Measurements from ENCODE around the gene PRAMEF2.
"Not testable (repeated sequence)": the region's sequence is repeated elsewhere in the genome, so short reads cannot be mapped to it uniquely, and the experiment has no call there.

Gene PRAMEF2, protein sequence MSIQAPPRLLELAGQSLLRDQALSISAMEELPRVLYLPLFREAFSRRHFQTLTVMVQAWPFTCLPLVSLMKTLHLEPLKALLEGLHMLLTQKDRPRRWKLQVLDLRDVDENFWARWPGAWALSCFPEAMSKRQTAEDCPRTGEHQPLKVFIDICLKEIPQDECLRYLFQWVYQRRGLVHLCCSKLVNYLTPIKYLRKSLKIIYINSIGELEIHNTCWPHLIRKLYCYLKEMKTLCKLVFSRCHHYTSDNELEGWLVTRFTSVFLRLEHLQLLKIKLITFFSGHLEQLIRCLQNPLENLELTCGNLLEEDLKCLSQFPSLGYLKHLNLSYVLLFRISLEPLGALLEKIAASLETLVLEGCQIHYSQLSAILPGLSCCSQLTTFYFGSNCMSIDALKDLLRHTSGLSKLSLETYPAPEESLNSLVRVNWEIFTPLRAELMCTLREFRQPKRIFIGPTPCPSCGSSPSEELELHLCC

DNA sequence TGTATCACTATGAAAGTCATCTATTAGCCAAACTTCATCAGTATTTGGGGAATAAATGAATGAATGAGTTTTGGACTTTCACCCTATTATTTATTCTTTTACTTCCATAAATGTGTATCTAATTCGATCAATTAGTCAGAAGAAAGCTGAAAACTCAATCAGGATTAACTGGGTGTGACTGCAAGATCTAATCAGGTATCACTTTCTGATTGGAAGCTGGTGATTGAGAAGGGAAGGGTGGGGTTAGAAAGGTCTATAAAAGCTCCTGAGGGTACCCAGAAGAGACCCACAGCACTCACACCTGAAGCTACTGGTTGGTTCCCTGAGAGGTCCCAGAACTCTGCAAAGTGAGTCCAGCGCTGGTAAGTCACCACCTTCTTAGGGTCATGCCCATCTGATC lies at the start of gene PRAMEF2:
Gene PRAMEF2, plus strand, starts transcription at position 301 of the 400 bp plus-strand sequence. CDS start 1,924 bp downstream, outside the sequence.
- DNase-seq (ENCODE audit: extremely low spot score); POLR2A ChIA-PET; CTCF ChIA-PET: not testable (repeated sequence)

DNA sequence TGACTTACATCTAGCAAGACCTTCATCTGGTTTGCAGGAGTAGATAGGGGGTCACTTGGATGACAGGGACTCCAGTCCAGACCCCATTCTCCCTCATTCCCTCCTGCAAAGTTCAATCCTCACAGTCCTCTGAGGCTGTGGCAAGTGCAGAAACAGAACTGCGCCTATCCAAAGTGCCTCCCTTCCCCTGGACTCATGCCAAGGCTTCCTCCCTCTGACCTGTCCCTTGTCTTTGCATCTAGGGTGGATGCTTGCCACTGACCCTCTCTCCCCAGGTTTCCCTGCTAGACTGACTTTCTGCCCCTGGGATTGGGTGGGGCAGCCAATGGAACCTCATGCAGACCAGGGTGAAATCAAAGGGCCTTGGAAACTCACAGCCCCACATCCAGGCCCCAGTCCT lies 47.0 kb upstream of the PRAMEF2 start:
- no peak for DNase-seq (ENCODE audit: extremely low spot score)
- CTCF ChIA-PET = no interaction called here
- TF ChIP-seq FOXK2 (IDR thresholded peaks at IDR 0.05) = no peak
- POLR2A ChIA-PET = no interaction called here

DNA sequence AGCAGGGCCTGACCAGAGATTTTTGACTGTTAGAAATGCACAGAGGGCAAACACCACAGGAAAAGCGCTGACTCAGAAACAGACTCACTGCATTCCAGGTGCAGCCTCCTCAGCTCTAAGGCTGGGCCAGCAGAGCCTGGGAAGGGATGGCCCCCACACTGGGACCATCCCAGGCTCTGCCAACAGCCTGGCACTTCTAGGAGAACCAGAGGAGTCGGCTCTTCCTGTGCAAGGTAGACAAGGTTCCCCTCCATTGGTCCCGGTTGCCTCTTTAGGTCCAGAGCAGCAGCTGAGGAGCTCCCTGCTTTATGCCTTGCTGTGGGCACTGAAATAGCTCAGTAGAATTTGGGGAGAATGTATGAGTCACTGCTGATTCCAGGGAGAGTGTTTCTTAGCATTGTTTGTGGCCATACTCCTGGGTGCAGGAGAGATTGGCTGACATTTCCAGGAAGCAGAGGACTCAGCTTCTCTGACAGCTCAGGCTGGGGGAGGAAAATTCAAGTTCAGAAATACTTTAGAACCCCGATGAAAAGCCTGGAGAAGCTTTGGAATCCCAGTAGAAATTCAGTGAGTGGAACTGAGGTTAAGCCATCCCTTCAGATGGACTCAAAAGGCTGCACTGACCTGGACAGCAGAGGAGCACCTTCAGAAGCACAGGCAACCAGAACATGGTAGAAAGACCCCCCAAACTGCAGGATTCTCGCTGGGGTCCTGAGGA lies 46.0 kb upstream of the PRAMEF2 start:
- TF ChIP-seq NFRKB (IDR thresholded peaks at IDR 0.05) = no peak
- TF ChIP-seq FOXM1 (IDR thresholded peaks at IDR 0.05; ENCODE audit: borderline replicate concordance) = no peak
- TF ChIP-seq, protein P1, sequence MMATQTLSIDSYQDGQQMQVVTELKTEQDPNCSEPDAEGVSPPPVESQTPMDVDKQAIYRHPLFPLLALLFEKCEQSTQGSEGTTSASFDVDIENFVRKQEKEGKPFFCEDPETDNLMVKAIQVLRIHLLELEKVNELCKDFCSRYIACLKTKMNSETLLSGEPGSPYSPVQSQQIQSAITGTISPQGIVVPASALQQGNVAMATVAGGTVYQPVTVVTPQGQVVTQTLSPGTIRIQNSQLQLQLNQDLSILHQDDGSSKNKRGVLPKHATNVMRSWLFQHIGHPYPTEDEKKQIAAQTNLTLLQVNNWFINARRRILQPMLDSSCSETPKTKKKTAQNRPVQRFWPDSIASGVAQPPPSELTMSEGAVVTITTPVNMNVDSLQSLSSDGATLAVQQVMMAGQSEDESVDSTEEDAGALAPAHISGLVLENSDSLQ (IDR thresholded peaks at IDR 0.05) = no peak
- no peak for TF ChIP-seq FOXA1 (IDR thresholded peaks at IDR 0.05)
- no peak for TF ChIP-seq CTBP1 (IDR thresholded peaks at IDR 0.05; ENCODE audit: borderline replicate concordance)
- TF ChIP-seq TARDBP (IDR thresholded peaks at IDR 0.05) = no peak
- TF ChIP-seq ZNF384 (IDR thresholded peaks at IDR 0.05) = no peak
- TF ChIP-seq FOXK2 (IDR thresholded peaks at IDR 0.05) = no peak
- no peak for TF ChIP-seq SUZ12 (IDR thresholded peaks at IDR 0.05)
- no peak for TF ChIP-seq HDGF (IDR thresholded peaks at IDR 0.05; ENCODE audit: borderline replicate concordance)
- TF ChIP-seq BHLHE40 (IDR thresholded peaks at IDR 0.05; ENCODE audit: borderline replicate concordance) = no peak
- no peak for TF ChIP-seq ELF4 (IDR thresholded peaks at IDR 0.05)
- TF ChIP-seq LEF1 (IDR thresholded peaks at IDR 0.05; ENCODE audit: borderline replicate concordance) = no peak
- TF ChIP-seq ARNT (IDR thresholded peaks at IDR 0.05) = no peak
- TF ChIP-seq SP1 (IDR thresholded peaks at IDR 0.05) = no peak
- TF ChIP-seq L3MBTL2 (conservative IDR thresholded peaks at IDR 0.05) = no peak
- DNase-seq (ENCODE audit: extremely low spot score) = no peak
- CTCF ChIA-PET = no interaction called here
- POLR2A ChIA-PET = no interaction called here

DNA sequence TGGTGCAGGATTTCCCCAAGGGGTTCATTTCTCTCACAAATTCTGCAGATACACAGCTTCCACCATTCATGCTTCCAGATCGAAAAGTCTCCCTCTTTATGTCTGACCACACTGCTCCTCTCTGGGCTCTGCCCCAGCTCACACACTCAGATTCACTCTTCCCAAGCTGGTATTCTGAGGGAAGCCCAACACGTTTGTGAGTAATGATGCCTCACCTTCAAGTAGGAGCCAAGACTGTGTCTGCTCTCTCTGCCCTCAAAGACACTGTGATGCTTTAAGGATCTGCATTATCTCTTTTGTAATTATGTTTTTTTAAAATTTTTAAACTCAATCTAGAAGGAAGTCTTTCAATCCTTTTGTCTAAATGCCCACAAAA lies 45.5 kb upstream of the PRAMEF2 start:
- DNase-seq (ENCODE audit: extremely low spot score) = no peak
- CTCF ChIA-PET = no interaction called here
- TF ChIP-seq FOXK2 (IDR thresholded peaks at IDR 0.05) (no peak), L3MBTL2 (conservative IDR thresholded peaks at IDR 0.05) (no peak)
- POLR2A ChIA-PET = no interaction called here

DNA sequence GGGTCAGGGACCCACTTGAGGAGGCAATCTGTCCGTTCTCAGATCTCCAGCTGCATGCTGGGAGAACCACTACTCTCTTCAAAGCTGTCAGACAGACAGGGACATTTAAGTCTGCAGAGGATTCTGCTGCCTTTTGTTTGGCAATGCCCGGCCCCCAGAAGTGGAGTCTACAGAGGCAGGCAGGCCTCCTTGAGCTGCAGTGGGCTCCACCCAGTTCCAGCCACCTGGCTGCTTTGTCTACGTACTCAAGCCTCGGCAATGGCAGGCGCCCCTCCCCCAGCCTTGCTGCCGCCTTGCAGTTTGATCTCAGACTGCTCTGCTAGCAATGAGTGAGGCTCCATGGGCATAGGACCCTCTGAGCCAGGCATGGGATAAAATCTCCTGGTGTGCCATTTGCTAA lies 37.8 kb upstream of the PRAMEF2 start:
- CTCF ChIA-PET; POLR2A ChIA-PET; DNase-seq (ENCODE audit: extremely low spot score): not testable (repeated sequence)

DNA sequence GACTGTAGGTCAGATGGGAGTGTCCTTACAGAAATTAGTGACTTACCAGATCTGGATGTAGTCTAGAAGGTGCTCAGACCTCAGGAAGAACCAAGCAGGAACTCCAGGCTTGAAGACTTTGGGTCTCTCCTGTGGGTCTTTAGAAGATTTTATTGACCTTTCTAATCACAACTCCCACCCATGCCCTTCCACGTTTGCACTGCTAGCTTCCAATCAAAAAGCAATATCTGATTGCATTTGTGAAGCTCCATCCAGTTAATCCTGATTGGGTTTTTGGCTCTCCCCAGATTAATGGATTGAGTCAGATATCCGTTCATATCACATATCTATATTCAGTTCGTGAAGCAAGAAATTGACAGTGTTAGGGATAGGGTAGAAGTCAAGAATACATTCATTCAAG lies 25.6 kb upstream of the PRAMEF2 start, which contains the start of gene PRAMEF11:
Gene PRAMEF11, minus strand, starts transcription at position 101 of the 400 bp plus-strand sequence. CDS start 2,621 bp downstream, outside the sequence.
- CTCF ChIA-PET, POLR2A ChIA-PET: not testable (repeated sequence)

DNA sequence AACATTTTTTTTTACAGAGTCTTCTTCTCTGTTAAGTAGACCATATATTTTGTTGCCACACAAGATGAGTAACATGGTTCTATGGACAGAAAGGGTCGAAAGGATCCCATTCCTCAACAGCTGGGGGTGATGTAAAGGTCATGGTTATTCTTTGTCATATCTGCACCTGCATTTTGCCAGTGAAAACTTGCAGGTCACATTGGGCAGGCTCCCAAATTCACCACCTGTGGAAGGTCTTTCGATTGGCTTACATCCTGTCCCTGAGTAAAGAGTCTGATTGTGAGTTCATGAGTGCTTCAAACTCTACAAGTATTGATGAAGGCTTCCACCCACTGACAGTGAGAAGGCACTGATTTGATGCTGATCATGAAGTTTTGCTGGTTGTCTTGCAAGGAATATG lies 23.6 kb upstream of the PRAMEF2 start:
- POLR2A ChIA-PET; CTCF ChIA-PET; DNase-seq (ENCODE audit: extremely low spot score): not testable (repeated sequence)

More for the DNA sequence above, 25.6 kb upstream of the PRAMEF2 start, which contains the start of gene PRAMEF11:
- not testable (repeated sequence) for DNase-seq (ENCODE audit: extremely low spot score)

DNA sequence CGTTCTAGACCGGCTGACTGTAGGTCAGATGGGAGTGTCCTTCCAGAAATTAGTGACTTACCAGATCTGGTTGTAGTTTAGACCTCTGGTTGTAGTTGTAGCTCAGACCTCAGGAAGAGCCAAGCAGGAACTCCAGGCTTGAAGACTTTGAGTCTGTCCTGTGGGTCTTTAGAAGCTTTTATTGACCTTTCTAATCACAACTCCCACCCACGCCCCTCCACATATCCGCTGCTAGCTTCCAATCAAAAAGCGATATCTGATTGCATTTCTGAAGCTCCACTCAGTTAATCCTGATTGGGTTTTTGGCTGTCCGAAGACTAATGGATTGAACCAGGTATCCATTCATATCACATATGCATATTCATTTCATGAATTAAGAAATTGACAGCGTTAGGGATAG lies 8.3 kb upstream of the PRAMEF2 start, which contains the start of gene HNRNPCL1:
Gene HNRNPCL1, minus strand, starts transcription at position 101 of the 400 bp plus-strand sequence. CDS start 431 bp downstream, outside the sequence.
- CTCF ChIA-PET = interaction anchor here (0.6 kb wide), 1 partner anchor 190 kb away, joined by 4 read pairs; no protein-coding TSS in a partner anchor
- DNase-seq (ENCODE audit: extremely low spot score); POLR2A ChIA-PET: not testable (repeated sequence)

DNA sequence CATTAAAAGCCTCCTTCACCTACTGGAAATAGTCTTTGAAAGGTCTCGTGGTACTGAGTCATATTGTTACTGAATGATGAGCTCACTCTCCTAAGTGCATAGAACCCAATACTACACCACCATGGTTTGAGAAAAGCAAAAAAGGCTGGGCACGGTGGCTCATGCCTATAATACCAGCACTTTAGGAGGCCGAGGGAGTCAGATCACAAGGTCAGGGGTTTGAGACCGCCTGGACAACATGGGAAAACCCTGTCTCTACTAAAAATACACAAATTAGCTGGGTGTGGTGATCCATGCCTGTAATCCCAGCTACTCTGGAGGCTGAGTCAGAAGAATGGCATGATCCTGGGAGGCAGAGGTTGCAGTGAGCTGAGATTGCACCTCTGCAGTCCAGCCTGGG lies 5.1 kb upstream of the PRAMEF2 start:
- DNase-seq (ENCODE audit: extremely low spot score) = no peak
- POLR2A ChIA-PET = no interaction called here
- CTCF ChIA-PET = no interaction called here
- TF ChIP-seq ZNF384 (IDR thresholded peaks at IDR 0.05) (no peak), SUZ12 (IDR thresholded peaks at IDR 0.05) (no peak), L3MBTL2 (conservative IDR thresholded peaks at IDR 0.05) (no peak), FOXK2 (IDR thresholded peaks at IDR 0.05) (no peak), BHLHE40 (IDR thresholded peaks at IDR 0.05; ENCODE audit: borderline replicate concordance) (no peak), ELF4 (IDR thresholded peaks at IDR 0.05) (no peak), LEF1 (IDR thresholded peaks at IDR 0.05; ENCODE audit: borderline replicate concordance) (no peak), HDGF (IDR thresholded peaks at IDR 0.05; ENCODE audit: borderline replicate concordance) (no peak), SP1 (IDR thresholded peaks at IDR 0.05) (no peak), CTBP1 (IDR thresholded peaks at IDR 0.05; ENCODE audit: borderline replicate concordance) (no peak), ARNT (IDR thresholded peaks at IDR 0.05) (no peak), TARDBP (IDR thresholded peaks at IDR 0.05) (no peak), FOXM1 (IDR thresholded peaks at IDR 0.05; ENCODE audit: borderline replicate concordance) (no peak), FOXA1 (IDR thresholded peaks at IDR 0.05) (no peak)
- TF ChIP-seq, protein P1 (IDR thresholded peaks at IDR 0.05) = no peak

DNA sequence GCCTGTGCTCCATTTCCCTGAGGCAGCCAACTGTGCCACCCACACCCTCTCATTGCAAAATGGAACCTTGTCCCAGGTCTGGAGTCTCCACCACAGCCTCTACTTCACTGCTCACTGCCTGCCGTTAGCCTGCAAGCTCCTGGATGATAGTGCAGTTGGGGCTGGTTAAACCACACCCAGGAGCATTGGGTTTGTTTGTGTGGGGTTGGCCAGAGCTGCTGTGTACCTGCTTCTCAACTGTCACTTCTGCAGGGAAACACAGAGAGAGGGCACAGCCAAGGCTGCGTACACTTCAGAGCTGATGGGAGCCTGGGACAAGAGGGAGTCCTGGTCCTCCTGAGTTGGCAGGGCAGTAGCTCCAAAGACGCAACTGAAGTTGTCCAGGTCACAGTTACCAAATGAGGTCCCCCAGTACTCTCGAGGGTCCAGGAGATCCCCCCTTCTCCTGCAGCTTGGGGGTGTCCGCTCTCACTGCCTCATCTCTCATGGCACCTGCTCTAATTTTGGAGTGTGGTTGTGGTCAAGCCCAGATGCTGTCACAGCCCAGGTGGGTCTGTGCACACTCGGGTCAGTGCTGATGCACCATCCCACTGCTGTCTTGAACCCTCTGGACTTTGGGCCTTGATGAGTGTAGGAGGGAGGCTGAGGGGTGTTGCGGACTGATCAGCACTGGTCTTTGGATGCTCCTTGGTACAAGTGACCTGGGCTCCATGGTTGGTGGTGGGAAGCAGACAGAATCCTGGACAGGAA lies 6.4 kb downstream of the PRAMEF2 start:
- CTCF ChIA-PET, POLR2A ChIA-PET: not testable (repeated sequence)

DNA sequence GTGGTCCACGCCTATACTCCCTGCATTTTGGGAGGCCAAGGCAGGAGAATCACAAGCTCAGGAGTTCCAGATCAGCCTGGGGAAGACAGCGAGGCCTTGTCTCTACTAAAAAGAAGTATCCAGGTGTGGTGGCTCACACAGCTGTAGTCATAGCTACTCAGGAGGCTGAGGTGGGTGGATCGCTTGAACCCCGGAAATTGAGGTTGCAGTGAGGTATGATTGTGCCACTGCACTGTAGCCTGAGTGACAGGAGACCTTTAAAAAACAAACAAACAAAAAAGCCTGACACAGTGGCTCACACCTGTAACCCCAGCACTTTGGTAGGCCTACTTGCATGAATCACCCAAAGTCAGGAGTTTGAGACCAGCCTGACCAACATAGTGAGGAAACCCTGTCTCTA lies 21.6 kb downstream of the PRAMEF2 start:
- POLR2A ChIA-PET = not testable (repeated sequence)

More for the DNA sequence above, 6.4 kb downstream of the PRAMEF2 start:
- DNase-seq (ENCODE audit: extremely low spot score) = not testable (repeated sequence)

DNA sequence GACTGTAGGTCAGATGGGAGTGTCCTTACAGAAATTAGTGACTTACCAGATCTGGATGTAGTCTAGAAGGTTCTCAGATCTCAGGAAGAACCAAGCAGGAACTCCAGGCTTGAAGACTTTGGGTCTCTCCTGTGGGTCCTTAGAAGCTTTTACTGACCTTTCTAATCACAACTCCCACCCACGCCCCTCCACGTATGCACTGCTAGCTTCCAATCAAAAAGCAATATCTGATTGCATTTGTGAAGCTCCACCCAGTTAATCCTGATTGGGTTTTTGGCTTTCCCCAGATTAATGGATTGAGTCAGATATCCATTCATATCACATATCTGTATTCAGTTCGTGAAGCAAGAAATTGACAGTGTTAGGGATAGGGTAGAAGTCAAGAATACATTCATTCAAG lies 29.2 kb downstream of the PRAMEF2 start, which contains the start of gene PRAMEF4:
Gene PRAMEF4, minus strand, starts transcription at position 101 of the 400 bp plus-strand sequence. CDS start 2,807 bp downstream, outside the sequence.
- POLR2A ChIA-PET; DNase-seq (ENCODE audit: extremely low spot score); CTCF ChIA-PET: not testable (repeated sequence)

More for the DNA sequence above, 21.6 kb downstream of the PRAMEF2 start:
- DNase-seq (ENCODE audit: extremely low spot score); CTCF ChIA-PET: not testable (repeated sequence)
